Measurements from ENCODE around the gene XBP1.

XBP1 gene

DNA sequence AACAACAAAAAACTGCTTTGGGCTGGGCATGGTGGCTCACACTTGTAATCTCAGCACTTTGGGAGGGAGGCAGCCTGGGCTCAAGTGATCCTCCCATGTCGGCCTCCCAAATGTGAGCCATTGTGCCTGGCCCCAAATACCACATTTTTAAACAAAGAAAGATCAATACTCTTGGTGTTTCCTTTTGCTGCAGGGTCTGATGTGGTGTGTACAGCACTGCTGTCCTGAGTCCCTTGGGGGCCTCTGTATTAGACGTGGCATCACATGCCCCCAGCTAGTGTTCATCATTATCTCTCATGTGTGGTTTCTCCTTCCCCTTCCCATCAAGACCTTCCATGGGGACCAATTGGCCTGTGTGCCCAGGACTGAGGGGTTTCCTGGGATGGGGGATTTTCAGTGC lies 20.5 kb upstream of the XBP1 start:
- TF ChIP-seq MYC (IDR thresholded peaks at IDR 0.05; ENCODE audit: low read depth, low read length) (no peak), POLR2A (IDR thresholded peaks at IDR 0.05; ENCODE audit: extremely low read depth, insufficient read length) (no peak)
- TF ChIP-seq, protein P1, sequence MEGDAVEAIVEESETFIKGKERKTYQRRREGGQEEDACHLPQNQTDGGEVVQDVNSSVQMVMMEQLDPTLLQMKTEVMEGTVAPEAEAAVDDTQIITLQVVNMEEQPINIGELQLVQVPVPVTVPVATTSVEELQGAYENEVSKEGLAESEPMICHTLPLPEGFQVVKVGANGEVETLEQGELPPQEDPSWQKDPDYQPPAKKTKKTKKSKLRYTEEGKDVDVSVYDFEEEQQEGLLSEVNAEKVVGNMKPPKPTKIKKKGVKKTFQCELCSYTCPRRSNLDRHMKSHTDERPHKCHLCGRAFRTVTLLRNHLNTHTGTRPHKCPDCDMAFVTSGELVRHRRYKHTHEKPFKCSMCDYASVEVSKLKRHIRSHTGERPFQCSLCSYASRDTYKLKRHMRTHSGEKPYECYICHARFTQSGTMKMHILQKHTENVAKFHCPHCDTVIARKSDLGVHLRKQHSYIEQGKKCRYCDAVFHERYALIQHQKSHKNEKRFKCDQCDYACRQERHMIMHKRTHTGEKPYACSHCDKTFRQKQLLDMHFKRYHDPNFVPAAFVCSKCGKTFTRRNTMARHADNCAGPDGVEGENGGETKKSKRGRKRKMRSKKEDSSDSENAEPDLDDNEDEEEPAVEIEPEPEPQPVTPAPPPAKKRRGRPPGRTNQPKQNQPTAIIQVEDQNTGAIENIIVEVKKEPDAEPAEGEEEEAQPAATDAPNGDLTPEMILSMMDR (IDR thresholded peaks at IDR 0.05; ENCODE audit: low read depth, low read length), result no peak
- TF ChIP-seq, protein P2, sequence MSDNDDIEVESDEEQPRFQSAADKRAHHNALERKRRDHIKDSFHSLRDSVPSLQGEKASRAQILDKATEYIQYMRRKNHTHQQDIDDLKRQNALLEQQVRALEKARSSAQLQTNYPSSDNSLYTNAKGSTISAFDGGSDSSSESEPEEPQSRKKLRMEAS (IDR thresholded peaks at IDR 0.05; ENCODE audit: low read depth, low read length), result no peak
- no peak for DNase-seq (ENCODE audit: low read depth)
- no peak overlapping the region for H3K4me3 ChIP-seq (ENCODE audit: low read depth, low read length)

GRCh38 chr22:28819253-28820096 lies 19.1 kb upstream of the XBP1 start:
- TF ChIP-seq POLR2A (IDR thresholded peaks at IDR 0.05; ENCODE audit: extremely low read depth, insufficient read length), result no peak
- TF ChIP-seq, protein P1 (IDR thresholded peaks at IDR 0.05; ENCODE audit: low read depth, low read length), result no peak
- DNase-seq (ENCODE audit: low read depth), result no peak
- H3K4me3 ChIP-seq (ENCODE audit: low read depth, low read length), result no peak overlapping the region

- peak; percentile 76 for DNase-seq (ENCODE audit: low read depth)
- no peak overlapping the region for H3K4me3 ChIP-seq (ENCODE audit: low read depth, low read length)
- TF ChIP-seq, protein P2 (IDR thresholded peaks at IDR 0.05; ENCODE audit: low read depth, low read length), result no peak
- TF ChIP-seq, protein P1 (IDR thresholded peaks at IDR 0.05; ENCODE audit: low read depth, low read length), result no peak
- TF ChIP-seq MYC (IDR thresholded peaks at IDR 0.05; ENCODE audit: low read depth, low read length), result no peak
- TF ChIP-seq POLR2A (IDR thresholded peaks at IDR 0.05; ENCODE audit: extremely low read depth, insufficient read length), result no peak
Measured at GRCh38 chr22:28817919-28818859, 17.8 kb upstream of the XBP1 start.

GRCh38 chr22:28817064-28817463 lies 16.7 kb upstream of the XBP1 start:
- TF ChIP-seq POLR2A (IDR thresholded peaks at IDR 0.05; ENCODE audit: extremely low read depth, insufficient read length), result no peak
- TF ChIP-seq, protein P1 (IDR thresholded peaks at IDR 0.05; ENCODE audit: low read depth, low read length), result no peak
- TF ChIP-seq MYC (IDR thresholded peaks at IDR 0.05; ENCODE audit: low read depth, low read length), result no peak
- TF ChIP-seq, protein P2 (IDR thresholded peaks at IDR 0.05; ENCODE audit: low read depth, low read length), result no peak
- H3K4me3 ChIP-seq (ENCODE audit: low read depth, low read length), result no peak overlapping the region
- DNase-seq (ENCODE audit: low read depth), result no peak

- no peak for TF ChIP-seq POLR2A (IDR thresholded peaks at IDR 0.05; ENCODE audit: extremely low read depth, insufficient read length)
- TF ChIP-seq, protein P2 (IDR thresholded peaks at IDR 0.05; ENCODE audit: low read depth, low read length), result no peak
- TF ChIP-seq MYC (IDR thresholded peaks at IDR 0.05; ENCODE audit: low read depth, low read length), result no peak
- TF ChIP-seq, protein P1 (IDR thresholded peaks at IDR 0.05; ENCODE audit: low read depth, low read length), result no peak
- DNase-seq (ENCODE audit: low read depth), result no peak
- no peak overlapping the region for H3K4me3 ChIP-seq (ENCODE audit: low read depth, low read length)
Measured at GRCh38 chr22:28815729-28816128, 15.4 kb upstream of the XBP1 start.

Data from NB4 (cell line).